ENCODE measurements around the gene MAP2.
A peak's percentile ranks its signal among the peaks of the same experiment; 100 is the strongest.

MAP2 gene

DNA sequence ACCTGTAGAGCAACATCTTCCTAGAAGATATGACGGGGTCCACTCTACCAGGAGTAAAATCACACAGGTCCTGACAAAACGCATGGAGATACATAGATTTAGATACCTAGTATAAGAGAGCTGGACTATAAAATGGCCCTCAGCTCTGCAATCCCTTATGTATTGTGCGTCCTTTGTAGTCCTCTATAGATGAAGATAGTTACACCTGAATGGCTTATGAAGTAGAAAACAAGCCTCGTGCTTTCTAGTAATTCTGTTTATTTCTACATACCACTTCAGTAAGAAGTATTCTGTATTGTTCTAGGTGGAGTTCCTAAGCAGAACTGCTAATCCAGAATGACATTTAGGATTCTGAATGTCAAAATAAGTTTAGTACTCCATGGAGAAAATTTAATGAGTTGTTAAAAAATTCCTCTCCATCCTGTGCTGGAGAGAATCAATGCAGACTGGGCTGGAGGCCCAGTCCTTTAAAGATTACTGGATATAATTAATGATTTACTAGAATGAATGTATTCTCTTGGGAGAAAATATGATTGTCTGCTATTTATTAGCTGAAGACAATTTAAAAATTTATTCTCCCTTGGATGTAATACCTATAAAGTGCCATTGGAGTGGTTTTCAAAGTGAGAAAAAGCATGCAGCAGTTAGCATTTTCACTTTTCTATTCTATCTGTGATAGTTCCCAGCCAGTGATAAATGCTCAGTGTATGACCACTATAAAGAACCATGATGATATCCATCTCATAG, 200.5 kb downstream of the MAP2 start:
- Histone ChIP-seq H3K4me1 (ENCODE audit: control insufficient read depth, insufficient read depth, low read length) (peaks cover 18% of the 10 kb centered on the region), H3K27ac (ENCODE audit: low read depth, low read length) (no peak overlapping the region), H3K9me3 (ENCODE audit: control insufficient read depth, insufficient read depth, low read length) (no peaks in the 10 kb centered on the region), H3K9ac (ENCODE audit: low read depth, low read length) (no peak overlapping the region), H3K27me3 (ENCODE audit: control insufficient read depth, insufficient read depth, low read length) (no peaks in the 10 kb centered on the region), H3K36me3 (ENCODE audit: control insufficient read depth, insufficient read depth, low read length) (no peaks in the 10 kb centered on the region), H3K4me3 (ENCODE audit: low read depth, low read length) (no peak overlapping the region)

DNA sequence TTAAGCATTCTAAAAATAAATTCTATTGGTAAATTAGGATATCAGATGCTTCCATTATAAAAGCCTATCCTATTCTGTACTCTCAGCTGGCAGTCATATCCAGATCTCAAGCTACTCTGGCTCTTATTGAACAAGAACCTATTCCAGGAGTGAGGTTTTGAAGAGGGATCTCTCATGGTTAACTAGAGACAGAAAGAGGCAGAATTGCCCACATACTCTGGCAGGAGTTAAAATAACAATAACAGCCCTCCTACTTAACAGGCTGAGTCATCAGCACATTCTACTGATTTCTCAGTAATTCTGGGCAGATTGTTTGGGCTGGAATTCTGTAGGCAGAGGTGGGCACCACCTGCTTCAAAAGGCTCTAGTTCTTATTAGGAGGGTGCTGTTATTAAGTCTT, 205.8 kb downstream of the MAP2 start:
- Histone ChIP-seq H3K27me3 (ENCODE audit: control insufficient read depth, insufficient read depth, low read length) (0 out of 2 replicates have a peak, but pooled peaks cover 2% of the 10 kb centered on the region), H3K36me3 (ENCODE audit: control insufficient read depth, insufficient read depth, low read length) (no peaks in the 10 kb centered on the region), H3K9ac (ENCODE audit: low read depth, low read length) (no peak overlapping the region), H3K27ac (ENCODE audit: low read depth, low read length) (peak overlapping the region; percentile 64), H3K4me3 (ENCODE audit: low read depth, low read length) (no peak overlapping the region), H3K4me1 (ENCODE audit: control insufficient read depth, insufficient read depth, low read length) (peaks cover 20% of the 10 kb centered on the region), H3K9me3 (ENCODE audit: control insufficient read depth, insufficient read depth, low read length) (no peaks in the 10 kb centered on the region)

DNA sequence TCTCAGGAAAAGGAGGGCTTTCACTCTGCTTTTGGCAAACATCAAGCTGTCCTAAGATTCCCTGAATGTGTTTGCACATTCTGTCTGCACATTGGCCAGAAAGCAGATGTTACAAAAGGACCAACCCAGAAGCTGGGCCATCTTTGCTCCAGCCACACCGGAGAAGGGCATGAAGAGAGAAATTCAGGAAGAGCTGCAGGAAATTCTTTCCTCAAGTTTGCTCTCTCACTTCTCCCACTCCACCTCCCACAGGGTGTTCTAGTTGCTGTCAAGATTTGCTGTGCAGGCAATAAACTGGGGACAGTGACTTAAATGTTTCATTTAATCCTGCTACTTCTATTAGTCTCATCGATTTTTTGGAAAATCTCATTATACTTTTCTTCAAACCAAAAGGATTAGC, 210.1 kb downstream of the MAP2 start:
- H3K36me3 ChIP-seq (ENCODE audit: control insufficient read depth, insufficient read depth, low read length): no peaks in the 10 kb centered on the region
- H3K4me3 ChIP-seq (ENCODE audit: low read depth, low read length): no peak overlapping the region
- 0 out of 2 replicates have a peak, but pooled peaks cover 2% of the 10 kb centered on the region for H3K27me3 ChIP-seq (ENCODE audit: control insufficient read depth, insufficient read depth, low read length)
- no peak overlapping the region for H3K9ac ChIP-seq (ENCODE audit: low read depth, low read length)
- H3K27ac ChIP-seq (ENCODE audit: low read depth, low read length): no peak overlapping the region
- no peaks in the 10 kb centered on the region for H3K9me3 ChIP-seq (ENCODE audit: control insufficient read depth, insufficient read depth, low read length)
- peaks cover 15% of the 10 kb centered on the region for H3K4me1 ChIP-seq (ENCODE audit: control insufficient read depth, insufficient read depth, low read length)

DNA sequence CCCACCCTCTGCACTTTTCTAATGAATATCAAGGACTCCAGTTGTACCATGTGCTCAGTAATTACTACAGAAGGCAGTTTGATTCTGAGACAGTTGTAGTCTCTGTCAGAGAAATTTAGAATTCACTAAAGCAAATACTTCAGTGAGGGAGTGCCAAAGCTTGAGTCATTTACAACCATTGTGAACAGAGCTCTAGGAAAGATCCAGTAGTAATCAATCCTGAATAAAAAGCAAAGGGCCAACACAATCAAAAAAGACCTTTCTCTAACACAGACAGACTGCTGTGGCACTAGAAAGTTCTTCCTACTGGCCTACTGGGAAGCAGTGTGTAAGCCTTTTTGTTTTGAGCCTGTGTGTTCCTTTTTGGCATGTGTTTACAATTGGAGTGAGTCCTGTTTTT, 212.2 kb downstream of the MAP2 start:
- H3K36me3 ChIP-seq (ENCODE audit: control insufficient read depth, insufficient read depth, low read length): no peaks in the 10 kb centered on the region
- H3K27ac ChIP-seq (ENCODE audit: low read depth, low read length): no peak overlapping the region
- no peak overlapping the region for H3K9ac ChIP-seq (ENCODE audit: low read depth, low read length)
- H3K27me3 ChIP-seq (ENCODE audit: control insufficient read depth, insufficient read depth, low read length): 0 out of 2 replicates have a peak, but pooled peaks cover 2% of the 10 kb centered on the region
- peaks cover 3% of the 10 kb centered on the region; the same call in 1 of the 2 replicates for H3K4me1 ChIP-seq (ENCODE audit: control insufficient read depth, insufficient read depth, low read length)
- H3K9me3 ChIP-seq (ENCODE audit: control insufficient read depth, insufficient read depth, low read length): no peaks in the 10 kb centered on the region
- H3K4me3 ChIP-seq (ENCODE audit: low read depth, low read length): no peak overlapping the region

DNA sequence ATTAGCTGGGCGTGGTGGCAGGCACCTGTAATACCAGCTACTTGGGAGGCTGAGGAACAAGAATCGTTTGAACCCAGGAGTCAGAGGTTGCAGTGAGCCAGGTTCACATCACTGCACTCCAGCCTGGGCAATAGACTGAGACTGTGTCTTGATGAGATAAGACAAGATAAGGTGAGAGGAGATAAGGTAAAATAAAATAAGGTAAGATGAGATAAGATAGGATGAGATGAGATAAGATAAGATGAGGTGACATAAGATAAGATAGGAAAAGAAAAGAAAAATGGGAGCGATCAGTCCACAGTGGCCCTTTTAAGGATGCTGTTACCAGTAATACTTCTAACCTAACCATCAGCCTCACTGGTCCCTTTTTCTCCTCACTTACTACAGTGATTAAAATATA, 213.4 kb downstream of the MAP2 start:
- Histone ChIP-seq H3K27me3 (ENCODE audit: control insufficient read depth, insufficient read depth, low read length) (0 out of 2 replicates have a peak, but pooled peaks cover 2% of the 10 kb centered on the region), H3K9ac (ENCODE audit: low read depth, low read length) (no peak overlapping the region), H3K4me1 (ENCODE audit: control insufficient read depth, insufficient read depth, low read length) (peaks cover 9% of the 10 kb centered on the region; the same call in 1 of the 2 replicates), H3K27ac (ENCODE audit: low read depth, low read length) (no peak overlapping the region), H3K4me3 (ENCODE audit: low read depth, low read length) (no peak overlapping the region), H3K36me3 (ENCODE audit: control insufficient read depth, insufficient read depth, low read length) (no peaks in the 10 kb centered on the region), H3K9me3 (ENCODE audit: control insufficient read depth, insufficient read depth, low read length) (no peaks in the 10 kb centered on the region)

DNA sequence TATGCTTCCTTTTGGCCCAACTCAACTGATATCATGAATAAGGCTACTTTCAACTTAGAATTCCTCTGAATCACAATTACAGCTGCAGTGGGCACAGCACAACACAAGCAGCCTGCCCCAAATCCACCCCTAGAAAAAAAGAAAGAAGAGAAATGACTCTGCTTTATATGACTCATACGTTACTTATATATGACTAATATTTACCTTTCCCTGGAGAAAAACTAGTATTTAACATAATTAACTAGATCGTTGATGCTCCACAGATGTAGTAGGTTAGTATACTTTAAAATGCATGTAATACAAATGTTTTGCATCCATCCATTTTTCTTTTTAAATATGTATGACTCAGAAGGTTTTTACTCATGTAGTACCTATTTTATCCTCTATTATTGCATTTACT, 214.5 kb downstream of the MAP2 start:
- Histone ChIP-seq H3K4me1 (ENCODE audit: control insufficient read depth, insufficient read depth, low read length) (peaks cover 12% of the 10 kb centered on the region; the same call in 1 of the 2 replicates), H3K27ac (ENCODE audit: low read depth, low read length) (no peak overlapping the region), H3K9ac (ENCODE audit: low read depth, low read length) (no peak overlapping the region), H3K27me3 (ENCODE audit: control insufficient read depth, insufficient read depth, low read length) (no peaks in the 10 kb centered on the region), H3K4me3 (ENCODE audit: low read depth, low read length) (no peak overlapping the region), H3K36me3 (ENCODE audit: control insufficient read depth, insufficient read depth, low read length) (no peaks in the 10 kb centered on the region), H3K9me3 (ENCODE audit: control insufficient read depth, insufficient read depth, low read length) (no peaks in the 10 kb centered on the region)

DNA sequence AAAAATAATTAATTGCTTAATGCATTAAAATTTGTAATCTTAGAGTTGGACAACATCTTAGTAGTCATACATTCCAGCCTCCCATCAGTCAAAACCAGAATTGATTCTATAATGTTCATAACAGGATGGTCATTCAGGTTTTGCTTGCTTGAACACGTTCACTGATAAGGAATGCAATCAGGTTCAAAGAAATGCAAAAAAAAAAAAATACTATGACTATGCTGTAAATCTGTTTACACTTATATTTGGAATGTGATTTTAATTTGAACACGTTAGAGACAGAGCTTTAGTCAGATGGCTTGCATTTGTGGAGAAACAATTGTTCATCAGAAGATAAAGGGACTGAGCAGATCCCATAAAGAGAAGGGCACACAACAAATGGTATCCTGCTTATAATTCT, 216.5 kb downstream of the MAP2 start:
- no peak overlapping the region for H3K9ac ChIP-seq (ENCODE audit: low read depth, low read length)
- 0 out of 2 replicates have a peak, but pooled peaks cover 9% of the 10 kb centered on the region for H3K4me1 ChIP-seq (ENCODE audit: control insufficient read depth, insufficient read depth, low read length)
- no peak overlapping the region for H3K4me3 ChIP-seq (ENCODE audit: low read depth, low read length)
- H3K36me3 ChIP-seq (ENCODE audit: control insufficient read depth, insufficient read depth, low read length): no peaks in the 10 kb centered on the region
- H3K27ac ChIP-seq (ENCODE audit: low read depth, low read length): no peak overlapping the region
- H3K27me3 ChIP-seq (ENCODE audit: control insufficient read depth, insufficient read depth, low read length): no peaks in the 10 kb centered on the region
- no peaks in the 10 kb centered on the region for H3K9me3 ChIP-seq (ENCODE audit: control insufficient read depth, insufficient read depth, low read length)

DNA sequence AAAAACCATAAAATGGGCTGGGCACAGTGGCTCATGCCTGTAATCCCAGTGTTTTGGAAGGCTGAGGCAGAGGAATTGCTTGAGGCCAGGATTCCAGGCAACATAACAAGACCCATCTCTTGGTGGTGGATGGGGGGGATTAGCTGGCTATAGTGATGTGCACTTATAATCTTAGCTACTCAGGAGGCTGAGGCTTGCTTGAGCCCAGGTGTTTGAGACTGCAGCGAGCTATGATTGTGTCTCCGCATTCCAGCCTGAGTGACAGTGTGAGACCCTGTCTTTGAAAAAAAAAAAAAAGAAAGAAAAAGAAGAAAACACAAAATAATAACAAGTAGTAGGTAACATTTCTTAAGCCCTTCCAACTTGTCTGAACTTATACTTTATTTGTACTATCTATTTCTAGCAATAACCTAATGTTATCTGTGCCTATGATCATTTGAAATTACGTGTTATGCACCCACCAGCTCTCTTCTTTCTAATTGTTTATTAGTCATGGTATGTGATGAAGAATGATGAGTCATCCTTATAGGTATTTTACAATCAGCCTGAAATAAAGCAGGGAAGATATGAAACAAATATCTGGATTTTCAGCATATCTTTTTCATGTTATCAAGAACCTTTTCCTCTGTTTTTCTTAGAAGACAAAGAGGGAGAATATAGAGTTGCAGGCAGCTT, 218.4 kb downstream of the MAP2 start:
- H3K4me1 ChIP-seq (ENCODE audit: control insufficient read depth, insufficient read depth, low read length): 0 out of 2 replicates have a peak, but pooled peaks cover 9% of the 10 kb centered on the region
- H3K27me3 ChIP-seq (ENCODE audit: control insufficient read depth, insufficient read depth, low read length): no peaks in the 10 kb centered on the region
- H3K4me3 ChIP-seq (ENCODE audit: low read depth, low read length): no peak overlapping the region
- H3K9ac ChIP-seq (ENCODE audit: low read depth, low read length): no peak overlapping the region
- H3K36me3 ChIP-seq (ENCODE audit: control insufficient read depth, insufficient read depth, low read length): no peaks in the 10 kb centered on the region
- no peaks in the 10 kb centered on the region for H3K9me3 ChIP-seq (ENCODE audit: control insufficient read depth, insufficient read depth, low read length)
- H3K27ac ChIP-seq (ENCODE audit: low read depth, low read length): no peak overlapping the region

DNA sequence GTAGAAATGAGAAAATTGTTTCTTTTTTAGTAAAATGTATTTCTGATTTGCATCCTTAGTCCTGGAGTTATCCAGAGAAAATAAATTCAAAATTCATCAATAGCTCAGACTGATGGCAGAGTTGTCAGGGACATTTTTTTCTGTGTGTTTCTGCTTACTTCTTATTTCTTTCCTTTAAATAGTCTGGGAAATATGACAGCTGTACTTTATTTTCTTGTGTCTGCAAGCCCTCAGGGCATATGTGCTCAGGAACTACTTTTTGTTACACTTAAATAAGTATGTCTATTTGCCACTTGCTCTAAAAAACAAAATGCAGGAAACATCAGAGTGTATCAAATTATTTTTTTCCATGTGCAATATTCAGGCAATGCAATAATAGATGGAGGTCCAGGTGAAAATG, 221.0 kb downstream of the MAP2 start:
- H3K27me3 ChIP-seq (ENCODE audit: control insufficient read depth, insufficient read depth, low read length): no peaks in the 10 kb centered on the region
- H3K4me3 ChIP-seq (ENCODE audit: low read depth, low read length): no peak overlapping the region
- no peaks in the 10 kb centered on the region for H3K9me3 ChIP-seq (ENCODE audit: control insufficient read depth, insufficient read depth, low read length)
- no peak overlapping the region for H3K9ac ChIP-seq (ENCODE audit: low read depth, low read length)
- no peak overlapping the region for H3K27ac ChIP-seq (ENCODE audit: low read depth, low read length)
- 0 out of 2 replicates have a peak, but pooled peaks cover 9% of the 10 kb centered on the region for H3K4me1 ChIP-seq (ENCODE audit: control insufficient read depth, insufficient read depth, low read length)
- H3K36me3 ChIP-seq (ENCODE audit: control insufficient read depth, insufficient read depth, low read length): no peaks in the 10 kb centered on the region

DNA sequence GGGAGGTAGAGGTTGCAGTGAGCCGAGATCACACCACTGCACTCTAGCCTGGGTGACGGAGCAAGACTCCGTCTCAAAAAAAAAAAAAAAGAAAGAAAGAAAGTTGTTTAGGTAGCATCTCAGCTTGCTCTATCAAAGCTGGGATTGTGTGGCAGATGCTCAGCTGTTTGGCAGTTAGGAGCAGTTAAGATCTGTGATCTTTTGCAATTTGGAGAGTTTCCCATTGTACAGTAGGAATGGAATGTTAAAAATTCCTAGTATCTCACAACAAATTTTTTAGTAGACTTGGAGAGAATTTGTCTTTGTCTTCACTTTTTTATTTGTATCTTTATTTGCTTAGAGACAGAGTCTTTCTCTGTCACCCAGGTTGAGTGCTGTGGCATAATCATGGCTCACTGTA, 224.9 kb downstream of the MAP2 start:
- Histone ChIP-seq H3K9ac (ENCODE audit: low read depth, low read length) (no peak overlapping the region), H3K27me3 (ENCODE audit: control insufficient read depth, insufficient read depth, low read length) (no peaks in the 10 kb centered on the region), H3K36me3 (ENCODE audit: control insufficient read depth, insufficient read depth, low read length) (no peaks in the 10 kb centered on the region), H3K9me3 (ENCODE audit: control insufficient read depth, insufficient read depth, low read length) (no peaks in the 10 kb centered on the region), H3K4me1 (ENCODE audit: control insufficient read depth, insufficient read depth, low read length) (0 out of 2 replicates have a peak, but pooled peaks cover 4% of the 10 kb centered on the region), H3K27ac (ENCODE audit: low read depth, low read length) (no peak overlapping the region), H3K4me3 (ENCODE audit: low read depth, low read length) (no peak overlapping the region)

DNA sequence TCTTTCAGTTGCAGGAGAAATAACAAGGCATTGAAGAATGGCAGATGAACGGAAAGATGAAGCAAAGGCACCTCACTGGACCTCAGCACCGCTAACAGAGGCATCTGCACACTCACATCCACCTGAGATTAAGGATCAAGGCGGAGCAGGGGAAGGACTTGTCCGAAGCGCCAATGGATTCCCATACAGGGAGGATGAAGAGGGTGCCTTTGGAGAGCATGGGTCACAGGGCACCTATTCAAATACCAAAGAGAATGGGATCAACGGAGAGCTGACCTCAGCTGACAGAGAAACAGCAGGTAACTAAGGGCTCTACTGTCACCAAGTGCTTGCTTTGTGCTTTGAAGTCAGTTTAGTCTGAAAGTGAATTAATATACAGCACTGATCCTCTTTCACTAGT, 229.3 kb downstream of the MAP2 start:
- H3K4me3 ChIP-seq (ENCODE audit: low read depth, low read length): no peak overlapping the region
- no peaks in the 10 kb centered on the region for H3K9me3 ChIP-seq (ENCODE audit: control insufficient read depth, insufficient read depth, low read length)
- no peaks in the 10 kb centered on the region for H3K27me3 ChIP-seq (ENCODE audit: control insufficient read depth, insufficient read depth, low read length)
- no peak overlapping the region for H3K9ac ChIP-seq (ENCODE audit: low read depth, low read length)
- H3K4me1 ChIP-seq (ENCODE audit: control insufficient read depth, insufficient read depth, low read length): 0 out of 2 replicates have a peak, but pooled peaks cover 4% of the 10 kb centered on the region
- H3K36me3 ChIP-seq (ENCODE audit: control insufficient read depth, insufficient read depth, low read length): no peaks in the 10 kb centered on the region
- H3K27ac ChIP-seq (ENCODE audit: low read depth, low read length): no peak overlapping the region

Data from HUES48 (cell line).